ENCODE results near the gene PRPSAP2. TPM values are rescaled to one million over a fixed set of nuclear protein-coding genes. Genes with fewer than 3 reads are reported as not detected.

PRPSAP2 gene
- total and polyA plus RNA-seq, 2 donors (not counting 3 experiments of a cell fraction or from before 2014, with no cell fraction given) = 22.2 to 38.5 TPM

DNA sequence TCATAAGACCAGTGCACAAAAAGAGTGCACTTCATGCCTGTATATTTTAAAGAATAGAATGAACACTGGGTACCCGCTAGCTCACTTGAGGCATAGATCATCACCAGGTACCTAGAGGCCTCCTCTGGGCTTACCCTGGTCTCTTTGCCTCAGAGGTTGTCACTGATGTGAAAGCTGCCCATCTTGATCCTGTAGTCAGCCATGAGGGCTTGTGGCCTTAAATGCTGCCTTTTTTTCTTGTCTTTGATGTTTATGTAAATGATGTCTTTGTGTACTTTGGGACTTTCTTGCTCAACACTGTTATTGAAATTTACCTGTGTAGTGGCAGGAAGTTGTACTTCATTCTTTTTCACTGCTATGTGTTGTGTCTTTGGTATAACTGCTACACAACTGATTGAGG lies 67.3 kb downstream of the PRPSAP2 start:
- peaks cover 15% of the 10 kb centered on the region for H3K4me1 ChIP-seq (ENCODE audit: control insufficient read depth, extremely low read depth, insufficient read depth, low read length)
- FAIRE-seq = no peak

DNA sequence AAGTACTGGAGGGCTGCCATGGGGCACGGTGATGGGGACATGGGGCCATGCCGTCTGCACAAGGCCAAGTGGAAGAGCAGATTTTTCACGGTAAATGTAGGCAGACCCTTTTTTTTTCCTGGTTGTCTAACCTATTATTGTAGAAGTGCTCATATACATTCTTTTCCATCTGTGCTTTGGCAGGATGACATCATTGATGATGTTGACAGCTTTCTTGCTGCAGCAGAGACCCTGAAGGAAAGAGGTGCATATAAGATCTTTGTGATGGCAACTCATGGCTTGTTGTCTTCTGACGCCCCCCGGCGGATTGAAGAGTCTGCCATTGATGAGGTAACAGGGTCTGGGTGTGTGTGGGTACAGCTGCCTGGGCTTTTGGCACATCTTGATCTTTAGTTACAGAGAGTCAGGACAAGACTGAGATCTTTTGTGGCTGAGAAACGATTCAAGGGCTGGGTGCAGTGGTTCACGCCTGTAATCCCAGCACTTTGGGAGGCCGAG lies 70.7 kb downstream of the PRPSAP2 start:
- Histone ChIP-seq H3K9me1 (replicated peaks; ENCODE audit: control insufficient read depth, extremely low read depth, insufficient read depth, low read length) (no peaks in the 10 kb centered on the region), H3K79me2 (ENCODE audit: control insufficient read depth, insufficient read depth, low read length) (no peaks in the 10 kb centered on the region), H3K27me3 (ENCODE audit: control insufficient read depth in 2 of 2, insufficient read depth in 2 of 2, low read length in 2 of 2) (no peaks in the 10 kb centered on the region), H3K4me1 (ENCODE audit: control insufficient read depth, extremely low read depth, insufficient read depth, low read length) (no peaks in the 10 kb centered on the region), H4K20me1 (replicated peaks; ENCODE audit: control insufficient read depth, extremely low read depth, insufficient read depth, low read length) (no peaks in the 10 kb centered on the region), H3K9me3 (replicated peaks; ENCODE audit: control insufficient read depth, insufficient read depth, low read length) (no peaks in the 10 kb centered on the region), H3K27ac (ENCODE audit: insufficient read depth, low read depth, low read length) (no peak overlapping the region), H3K36me3 (ENCODE audit: control insufficient read depth in 2 of 2, extremely low read depth in 1 of 2, insufficient read depth in 2 of 2, low read length in 2 of 2) (peaks cover 2 to 9% of the 10 kb centered on the region in 2 experiments), H3K4me3 (replicated peaks in 1 of 3; ENCODE audit: insufficient read depth in 1 of 3, low read depth in 1 of 3, low read length in 3 of 3) (no peak overlapping the region), H2AFZ (ENCODE audit: low read depth, low read length) (no peak overlapping the region), H3K9ac (replicated peaks; ENCODE audit: extremely low read depth, insufficient read depth, low read length) (no peak overlapping the region), H3K4me2 (ENCODE audit: insufficient read depth, low read length) (no peak overlapping the region)
- dilution Hi-C loops (cut with MboI; ENCODE audit: extremely low pct_ligation_motif_present, low sequenced_read_pairs) = no loop called here
- CTCF ChIA-PET = no interaction called here
- no TSS peak for BruUV-seq (replicated peaks)
- POLR2A ChIA-PET = no interaction called here
- peak; percentile 18 for FAIRE-seq
- TF ChIP-seq POLR2A (IDR thresholded peaks at IDR 0.05; ENCODE audit: low read depth, low read length) = no peak
- TF ChIP-seq MAX (IDR thresholded peaks at IDR 0.05; ENCODE audit: insufficient read depth, insufficient read length) = no peak
- no peak for TF ChIP-seq POLR2AphosphoS5 (IDR thresholded peaks at IDR 0.05; ENCODE audit: insufficient read depth, low read depth, low read length)
- no peak for TF ChIP-seq MYC (IDR thresholded peaks at IDR 0.05; ENCODE audit: low read depth, low read length)
- no peak for TF ChIP-seq GATA2 (IDR thresholded peaks at IDR 0.05; ENCODE audit: insufficient read depth, insufficient read length, low read depth, low read length)
- TF ChIP-seq JUN (IDR thresholded peaks at IDR 0.05; ENCODE audit: borderline replicate concordance, insufficient read depth, insufficient read length, low read depth) = no peak
- TF ChIP-seq CTCF (IDR thresholded peaks at IDR 0.05; ENCODE audit: extremely low read depth in 1 of 2, insufficient read depth in 1 of 2, low read depth in 1 of 2, low read length in 2 of 2) = no peak
- TF ChIP-seq EZH2 (IDR thresholded peaks at IDR 0.05; ENCODE audit: borderline replicate concordance, low read depth, low read length, severe bottlenecking) = no peak
- no peak for TF ChIP-seq FOS (IDR thresholded peaks at IDR 0.05; ENCODE audit: borderline replicate concordance, insufficient read depth, low read length)
- DNase-seq (ENCODE audit: low read depth, low spot score) = no peak
- intact Hi-C loops (cut with micrococcal nuclease) = no loop called here

More for the DNA sequence above, 67.3 kb downstream of the PRPSAP2 start:
- H3K9me1 ChIP-seq (replicated peaks; ENCODE audit: control insufficient read depth, extremely low read depth, insufficient read depth, low read length) = no peaks in the 10 kb centered on the region
- H3K9me3 ChIP-seq (replicated peaks; ENCODE audit: control insufficient read depth, insufficient read depth, low read length) = no peaks in the 10 kb centered on the region
- ChIA-PET CTCF (no interaction called here), POLR2A (no interaction called here)
- no peak overlapping the region for H3K4me3 ChIP-seq (replicated peaks in 1 of 3; ENCODE audit: insufficient read depth in 1 of 3, low read depth in 1 of 3, low read length in 3 of 3)
- no peak overlapping the region for H3K4me2 ChIP-seq (ENCODE audit: insufficient read depth, low read length)
- TF ChIP-seq MYC (IDR thresholded peaks at IDR 0.05; ENCODE audit: low read depth, low read length) (no peak), POLR2A (IDR thresholded peaks at IDR 0.05; ENCODE audit: low read depth, low read length) (no peak), FOS (IDR thresholded peaks at IDR 0.05; ENCODE audit: borderline replicate concordance, insufficient read depth, low read length) (no peak)
- BruUV-seq (replicated peaks) = no TSS peak
- peaks cover 0 to 6% of the 10 kb centered on the region in 2 experiments for H3K36me3 ChIP-seq (ENCODE audit: control insufficient read depth in 2 of 2, extremely low read depth in 1 of 2, insufficient read depth in 2 of 2, low read length in 2 of 2)
- H3K9ac ChIP-seq (replicated peaks; ENCODE audit: extremely low read depth, insufficient read depth, low read length) = no peak overlapping the region
- dilution Hi-C loops (cut with MboI; ENCODE audit: extremely low pct_ligation_motif_present, low sequenced_read_pairs) = no loop called here
- DNase-seq (ENCODE audit: low read depth, low spot score) = no peak
- no peak overlapping the region for H2AFZ ChIP-seq (ENCODE audit: low read depth, low read length)
- intact Hi-C loops (cut with micrococcal nuclease) = no loop called here
- H3K79me2 ChIP-seq (ENCODE audit: control insufficient read depth, insufficient read depth, low read length) = peaks cover 2% of the 10 kb centered on the region
- no peaks in the 10 kb centered on the region for H3K27me3 ChIP-seq (ENCODE audit: control insufficient read depth in 2 of 2, insufficient read depth in 2 of 2, low read length in 2 of 2)
- H4K20me1 ChIP-seq (replicated peaks; ENCODE audit: control insufficient read depth, extremely low read depth, insufficient read depth, low read length) = no peaks in the 10 kb centered on the region
- no peak overlapping the region for H3K27ac ChIP-seq (ENCODE audit: insufficient read depth, low read depth, low read length)
